T-helper 2 cell (primary cell): ENCODE results near the gene RFXAP.

Source experiments
- DNase-seq, 5 experiments: peaks; one replicate each; pipeline versions ENCODE4 v3.0.0 to v3.0.0-alpha.2; 2012 to 2022

Gene RFXAP

DNA sequence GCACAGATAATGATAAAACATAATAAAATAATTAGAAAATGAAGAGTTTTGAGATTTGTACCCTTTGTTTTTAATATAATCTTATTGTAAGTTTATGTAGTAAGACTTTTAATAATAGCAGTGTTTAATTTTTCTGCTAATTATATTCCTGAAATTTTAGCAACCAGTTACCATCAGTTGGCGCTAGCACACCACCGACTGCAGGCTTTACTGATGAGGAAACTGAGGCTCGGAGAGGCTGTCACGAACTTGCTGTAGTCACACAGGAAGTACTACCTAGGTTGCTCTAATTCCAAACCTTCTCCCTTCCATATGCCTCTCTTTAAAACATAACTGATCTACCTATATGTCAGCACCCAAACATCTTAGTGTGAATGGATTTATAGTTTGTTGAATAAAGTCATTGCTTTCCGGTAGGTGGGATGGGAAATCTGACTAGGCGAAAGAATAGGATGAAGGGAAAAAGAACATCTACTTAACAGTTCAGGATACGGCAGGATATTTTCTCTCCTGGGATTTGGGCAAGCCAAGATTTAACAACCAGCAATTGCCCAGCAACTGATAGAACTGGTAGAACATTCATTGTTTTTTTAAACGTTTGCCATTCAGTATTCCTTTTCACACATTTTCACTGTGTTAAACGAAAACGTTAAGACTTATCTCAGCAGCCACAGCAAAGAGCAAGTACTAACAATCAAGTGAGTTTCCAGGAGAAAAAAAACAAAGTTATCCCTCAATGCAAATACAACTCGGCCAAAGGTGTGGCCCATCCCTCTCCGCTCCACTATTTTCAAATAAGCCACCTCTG, 822 bp upstream of the RFXAP start:
- DNase-seq: no peak

DNA sequence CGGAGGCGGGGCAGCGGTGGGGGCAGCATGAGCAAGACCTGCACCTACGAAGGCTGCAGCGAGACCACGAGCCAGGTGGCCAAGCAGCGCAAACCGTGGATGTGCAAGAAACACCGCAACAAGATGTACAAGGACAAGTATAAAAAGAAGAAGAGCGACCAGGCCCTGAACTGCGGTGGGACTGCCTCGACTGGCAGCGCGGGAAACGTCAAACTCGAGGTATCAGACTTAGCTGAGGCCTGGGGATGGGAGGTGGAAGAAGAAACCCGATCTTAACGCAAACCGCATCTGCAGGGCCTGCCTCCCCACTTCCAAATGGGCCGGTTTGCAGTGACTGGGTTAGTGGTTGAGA, 693 bp downstream of the RFXAP start:
- peak in 4 of 5 experiments; percentile 5 to 76 (median 25) for DNase-seq

DNA sequence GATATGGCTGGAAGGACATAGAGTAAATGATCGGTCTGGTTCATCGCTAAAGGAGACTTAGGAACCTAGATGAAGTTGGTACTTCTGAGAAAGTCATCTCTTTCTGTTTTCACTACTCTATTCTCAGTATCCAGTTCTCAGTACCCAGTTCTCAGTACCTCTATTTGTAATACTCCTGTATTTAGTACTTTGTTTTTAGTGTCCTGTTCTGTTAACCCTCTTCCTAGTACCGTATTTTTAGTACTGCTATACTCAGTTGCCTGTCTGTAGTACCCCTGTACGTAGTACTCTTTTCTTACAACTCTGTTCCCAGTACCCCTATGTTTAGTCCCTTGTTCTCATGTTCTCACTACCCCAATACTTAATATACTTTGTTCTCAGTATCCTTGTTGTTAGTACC, 1.2 kb downstream of the RFXAP start:
- peak in 1 of 5 experiments; percentile 30 for DNase-seq

DNA sequence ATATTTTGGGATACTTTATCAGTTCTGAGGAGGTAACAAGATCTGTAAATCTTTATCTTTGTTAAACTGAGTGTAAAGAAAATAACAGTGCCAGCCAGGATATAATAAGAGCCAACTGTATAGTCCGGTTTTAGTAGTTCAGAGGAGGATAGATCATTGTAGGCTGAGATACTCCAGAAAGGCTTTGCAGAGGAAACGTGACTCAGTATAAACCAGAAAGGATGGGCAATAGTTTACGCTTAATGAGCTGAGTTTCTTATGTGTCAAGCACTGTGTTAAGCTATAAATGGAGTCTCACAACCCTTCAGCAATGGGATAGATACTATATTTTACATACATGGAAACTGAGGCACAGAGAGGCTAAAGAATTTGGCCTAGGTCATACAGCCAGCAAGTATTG, 3.8 kb downstream of the RFXAP start:
- no peak for DNase-seq

DNA sequence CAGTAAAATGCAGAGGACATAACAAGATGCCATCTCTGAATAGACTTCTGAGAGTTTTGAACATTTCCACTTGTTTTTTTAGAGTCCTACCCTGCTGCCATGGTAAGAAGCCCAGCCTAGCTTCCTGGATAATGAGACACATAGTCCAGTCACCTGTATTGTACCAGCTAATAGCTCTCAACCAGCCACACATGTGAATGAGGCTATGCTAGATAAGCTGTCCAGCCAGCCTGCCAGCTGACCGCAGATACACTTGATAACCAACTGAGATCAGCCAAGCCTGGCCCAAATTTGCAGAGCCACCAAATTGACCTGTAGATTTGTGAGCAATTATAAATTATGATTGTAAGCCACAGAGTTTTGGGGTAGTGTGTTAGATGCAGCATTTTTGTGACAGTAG, 10.7 kb downstream of the RFXAP start:
- no peak for DNase-seq

DNA sequence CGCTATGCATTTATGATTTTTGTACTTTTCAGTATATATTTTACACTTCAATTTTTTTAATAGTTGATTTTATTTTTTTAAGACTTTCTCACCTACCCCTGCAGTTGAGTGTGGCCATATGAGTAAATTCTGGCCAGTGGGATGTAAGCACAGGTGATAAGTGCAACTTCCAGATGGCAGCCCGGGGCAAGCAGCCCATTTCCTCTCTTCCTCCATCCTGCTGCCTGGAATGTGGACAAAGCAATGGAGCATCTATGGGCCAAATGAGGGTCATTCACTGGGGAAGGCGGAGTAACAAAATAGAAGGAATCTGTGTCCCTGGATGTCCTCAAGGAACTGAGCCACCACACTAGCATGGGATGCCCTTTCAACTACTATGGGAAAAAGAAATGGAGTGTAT, 12.3 kb downstream of the RFXAP start:
- no peak for DNase-seq

DNA sequence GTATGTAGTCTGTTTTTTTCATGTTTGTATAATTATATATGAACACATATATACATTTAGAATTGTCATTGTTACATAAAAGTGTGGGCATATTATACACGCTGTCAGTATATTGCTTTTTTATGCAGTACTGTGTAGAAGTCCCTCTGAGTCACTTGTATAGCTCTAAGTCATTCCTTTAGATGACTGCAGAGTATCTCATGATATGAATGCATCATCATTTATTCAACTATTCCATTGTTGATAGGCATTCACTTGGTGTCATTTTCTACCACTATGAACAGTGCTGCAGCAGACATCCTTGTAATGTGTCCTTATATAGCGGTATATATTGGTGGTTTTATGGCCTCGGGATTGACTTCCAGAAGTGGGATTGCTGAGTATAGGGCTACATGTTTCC, 15.3 kb downstream of the RFXAP start:
- DNase-seq: no peak

DNA sequence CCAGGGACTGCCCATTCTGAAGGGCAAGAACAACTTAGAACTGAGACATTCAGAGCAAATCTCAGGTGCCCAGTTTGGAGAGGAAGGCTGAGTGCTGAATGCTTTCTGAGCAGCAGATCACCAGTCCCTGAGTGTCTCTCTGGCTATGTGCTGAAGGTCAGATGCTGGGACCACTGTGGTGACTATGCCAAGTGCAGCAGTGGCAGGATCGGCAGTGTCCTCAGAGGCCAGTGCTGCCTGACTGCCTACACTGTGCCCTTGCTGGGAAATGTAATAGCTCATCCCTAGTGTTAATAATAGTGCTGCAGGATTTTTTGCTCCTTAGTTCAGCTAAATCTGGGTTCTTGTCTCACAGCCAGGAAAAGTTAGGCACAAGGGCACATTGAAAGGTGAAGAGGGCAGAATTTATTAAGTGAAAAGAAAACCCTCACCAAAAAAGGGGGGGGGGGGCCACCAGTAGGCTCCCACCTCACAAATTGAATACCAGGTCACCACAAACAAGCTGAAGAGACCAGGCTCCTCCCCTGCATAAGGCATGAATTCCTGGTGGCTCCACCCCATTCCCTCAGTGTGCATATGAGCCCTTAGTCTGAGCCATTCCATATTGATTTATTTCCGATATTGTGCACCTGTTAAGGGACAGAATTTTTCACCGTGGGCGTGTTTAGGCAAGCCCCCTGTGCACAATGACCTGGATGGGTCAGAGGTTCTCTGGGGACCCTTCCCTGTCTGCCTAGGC, 18.5 kb downstream of the RFXAP start:
- DNase-seq: no peak

DNA sequence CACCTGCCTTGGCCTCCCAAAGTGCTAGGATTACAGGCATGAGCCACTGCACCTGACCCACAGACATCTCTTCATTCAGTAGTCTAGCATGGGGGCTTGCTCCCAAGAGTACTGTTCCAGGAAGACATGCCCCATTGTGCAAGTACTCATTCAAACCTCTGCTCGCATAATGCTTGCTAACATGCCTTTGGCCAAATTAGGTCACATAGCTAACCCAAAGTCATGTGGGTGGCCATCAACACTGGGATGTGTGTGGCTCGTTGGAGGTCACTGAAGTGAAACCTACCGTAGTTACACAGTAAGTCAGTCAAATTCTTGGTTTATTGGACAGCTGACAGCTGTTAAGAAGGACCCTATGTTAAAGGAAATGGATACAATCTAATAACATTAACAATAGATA, 20.3 kb downstream of the RFXAP start:
- no peak for DNase-seq

DNA sequence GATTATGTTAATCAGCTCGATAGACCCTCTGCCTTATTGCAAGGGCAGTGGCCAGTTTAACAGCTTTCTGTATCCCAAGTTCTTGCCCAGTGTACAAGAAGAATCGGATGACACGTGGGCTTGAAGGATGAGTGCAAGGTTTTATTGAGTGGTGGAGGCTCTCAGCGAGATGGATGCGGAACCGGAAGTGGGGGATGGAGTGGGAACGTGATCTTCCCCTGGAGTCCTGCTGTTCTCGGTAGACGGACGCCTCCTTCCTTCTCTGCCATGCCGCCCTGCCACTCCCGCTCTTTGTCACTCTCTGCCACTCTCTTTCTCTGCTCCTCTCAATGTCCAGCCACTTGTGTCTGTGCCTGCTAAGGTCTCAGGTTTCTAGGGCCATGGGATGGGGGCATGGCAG, 21.0 kb downstream of the RFXAP start:
- DNase-seq: no peak

DNA sequence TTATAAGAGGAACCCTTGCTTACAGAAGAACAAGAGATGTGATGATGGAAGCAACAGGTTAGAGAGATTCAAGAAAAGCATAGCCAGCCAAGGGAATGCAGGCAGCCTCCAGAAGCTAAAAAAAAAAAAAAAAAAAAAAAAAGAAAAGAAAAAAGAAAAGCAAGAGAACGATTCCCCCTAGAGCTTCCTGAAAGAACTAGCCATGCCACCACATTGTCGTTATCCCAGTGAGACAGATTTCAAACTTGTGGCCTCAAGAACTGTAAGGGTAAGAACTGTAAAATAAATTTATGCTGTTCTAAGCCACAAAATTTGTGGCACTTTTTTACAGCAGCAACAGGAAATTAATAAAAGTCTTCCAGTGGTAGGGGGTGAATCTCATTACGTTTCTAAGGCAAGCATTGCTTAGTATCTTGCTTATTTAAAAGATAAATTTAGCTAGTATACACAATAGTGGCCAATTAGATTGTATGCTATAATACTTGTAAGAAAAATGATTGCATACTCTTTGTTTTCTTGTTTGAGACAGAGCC, 21.8 kb downstream of the RFXAP start:
- no peak for DNase-seq

DNA sequence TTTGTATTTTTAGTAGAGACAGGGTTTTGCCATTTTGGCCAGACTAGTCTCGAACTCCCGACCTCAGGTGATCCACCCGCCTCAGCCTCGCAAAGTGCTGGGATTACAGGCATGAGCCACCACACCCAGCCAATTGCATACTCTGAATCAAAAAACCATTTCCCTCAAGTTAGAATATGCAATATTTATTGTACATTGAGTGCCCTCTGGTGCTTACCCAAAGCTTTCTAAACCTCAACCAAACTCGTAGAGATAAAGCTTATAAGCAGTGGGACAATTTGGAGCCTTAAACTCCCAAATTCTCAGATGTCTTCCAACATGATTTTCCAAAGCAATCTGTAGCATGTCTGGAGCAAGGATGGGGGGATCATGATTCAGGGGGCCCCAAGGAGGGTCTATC, 22.4 kb downstream of the RFXAP start:
- no peak for DNase-seq

DNA sequence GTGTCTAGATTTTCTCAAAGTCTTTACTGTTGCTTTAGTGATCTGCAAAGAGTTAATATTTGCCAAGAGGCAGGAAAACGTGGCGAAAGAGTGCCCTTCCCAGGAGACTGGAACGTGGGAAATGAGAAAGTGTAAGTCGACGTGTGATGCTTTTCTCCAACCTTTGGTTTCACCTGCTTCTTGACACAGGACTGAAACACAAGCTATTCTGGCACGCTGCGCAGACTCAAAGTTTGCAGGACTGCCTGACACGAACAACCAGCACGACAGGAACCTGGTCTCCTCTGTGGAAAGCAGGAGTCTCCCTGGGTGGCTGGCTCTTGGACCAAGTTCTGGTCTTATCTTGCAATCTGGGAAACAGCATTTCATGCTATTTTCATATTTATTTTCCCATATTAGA, 28.6 kb downstream of the RFXAP start:
- DNase-seq: no peak

DNA sequence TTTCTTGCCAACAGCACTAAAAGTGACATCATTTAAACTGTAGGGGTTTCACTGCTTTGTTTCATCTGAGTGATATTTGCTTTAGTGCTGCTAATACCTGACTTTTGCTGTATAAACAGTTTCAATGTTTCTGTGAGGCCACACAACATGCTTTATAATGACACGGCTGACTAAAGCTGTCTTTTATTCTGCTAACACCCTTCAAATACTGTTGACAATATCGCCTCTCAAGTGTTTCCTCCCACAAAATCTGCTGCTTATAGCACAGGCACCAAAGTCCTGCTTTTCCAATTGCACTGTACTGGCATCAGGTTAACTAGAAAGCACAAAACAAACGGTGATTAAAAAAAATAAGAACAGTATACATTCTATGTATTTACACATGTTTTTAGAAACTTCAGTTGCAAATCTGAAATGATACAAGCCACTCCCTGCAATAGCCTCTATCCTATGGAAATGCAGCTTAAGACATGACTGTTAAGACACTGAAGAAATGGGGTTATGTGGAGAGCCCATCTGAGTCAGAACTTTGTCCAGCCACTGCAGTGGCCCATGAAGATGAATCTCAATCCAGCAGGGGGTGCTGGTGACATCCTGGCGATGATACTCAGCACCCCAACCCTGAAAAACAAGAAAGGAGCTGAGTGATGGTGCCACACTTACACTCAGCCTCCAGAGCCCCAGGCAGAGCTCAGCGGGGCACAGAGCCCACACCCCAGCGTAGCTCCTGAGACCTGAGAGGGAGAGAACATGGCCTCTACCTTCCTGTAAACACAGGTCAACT, 29.4 kb downstream of the RFXAP start:
- peak in 1 of 5 experiments; percentile 28 for DNase-seq

DNA sequence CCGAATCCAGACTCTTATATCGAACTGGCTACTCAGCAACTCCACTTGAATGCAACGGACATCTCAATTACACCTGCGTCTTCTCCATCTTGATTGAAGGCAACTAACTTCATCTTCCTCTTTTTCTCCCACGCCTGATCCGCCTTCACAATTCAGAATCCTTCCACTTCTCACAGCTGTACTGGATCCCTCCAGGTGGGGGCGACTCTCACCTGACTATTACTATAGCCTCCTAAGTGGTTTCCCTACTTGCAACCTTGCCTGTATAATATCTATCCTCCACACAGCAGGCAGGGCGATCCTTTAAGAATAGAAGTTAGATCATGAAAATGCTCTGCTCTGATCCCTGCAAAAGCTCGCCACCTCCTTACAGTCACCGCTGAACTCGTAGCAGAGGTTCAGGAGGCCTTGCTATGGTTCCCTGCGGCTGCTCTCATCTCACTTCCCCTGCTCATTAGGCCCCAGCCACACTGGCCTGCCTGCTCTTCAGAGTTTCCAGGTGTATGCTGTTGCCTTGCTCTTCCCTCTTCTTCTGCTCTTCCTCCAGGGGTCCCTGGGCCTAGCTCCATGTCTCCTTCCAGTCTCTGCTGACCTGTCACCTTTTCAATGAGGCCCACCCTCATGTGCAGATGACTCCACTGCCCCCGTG, 31.9 kb downstream of the RFXAP start:
- DNase-seq: no peak

DNA sequence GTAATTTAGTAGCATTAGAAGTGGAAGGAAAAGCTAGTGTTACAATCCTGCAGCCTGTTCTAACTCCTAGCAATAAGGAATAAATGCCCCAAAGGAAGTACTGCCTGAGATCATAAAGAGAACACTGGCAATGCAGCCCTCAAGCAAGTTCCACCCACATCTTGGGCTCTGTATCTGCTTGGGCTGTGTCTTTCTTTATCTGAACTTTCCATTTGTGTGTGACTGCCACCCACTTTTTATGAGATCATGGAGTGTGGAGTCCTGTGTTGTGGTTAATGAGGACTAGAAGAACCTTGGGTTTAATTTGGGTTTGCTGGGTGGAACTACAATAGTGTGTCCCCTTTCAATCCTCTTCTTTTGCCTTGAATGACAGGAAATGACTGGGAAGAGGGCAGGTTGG, 38.2 kb downstream of the RFXAP start:
- no peak for DNase-seq

DNA sequence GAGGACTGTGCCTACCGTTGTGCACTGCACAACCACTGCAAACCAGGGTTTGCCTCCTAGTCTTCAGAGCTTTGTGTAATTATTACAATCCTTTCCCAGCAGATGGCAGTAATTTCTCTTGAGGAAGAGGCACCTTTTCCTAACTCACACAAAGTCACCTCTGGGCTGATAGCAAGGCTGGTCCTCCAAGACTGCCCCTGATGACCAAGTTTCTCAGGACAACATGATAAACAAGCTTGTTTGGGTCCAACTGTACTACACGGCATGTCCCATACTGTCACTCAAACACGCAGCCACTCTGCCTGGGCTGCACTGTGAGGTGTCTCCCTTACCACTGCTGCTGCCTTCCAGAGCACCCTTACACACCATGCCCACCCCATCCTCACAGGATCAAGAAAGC, 39.3 kb downstream of the RFXAP start:
- peak in 1 of 5 experiments; percentile 40 for DNase-seq

DNA sequence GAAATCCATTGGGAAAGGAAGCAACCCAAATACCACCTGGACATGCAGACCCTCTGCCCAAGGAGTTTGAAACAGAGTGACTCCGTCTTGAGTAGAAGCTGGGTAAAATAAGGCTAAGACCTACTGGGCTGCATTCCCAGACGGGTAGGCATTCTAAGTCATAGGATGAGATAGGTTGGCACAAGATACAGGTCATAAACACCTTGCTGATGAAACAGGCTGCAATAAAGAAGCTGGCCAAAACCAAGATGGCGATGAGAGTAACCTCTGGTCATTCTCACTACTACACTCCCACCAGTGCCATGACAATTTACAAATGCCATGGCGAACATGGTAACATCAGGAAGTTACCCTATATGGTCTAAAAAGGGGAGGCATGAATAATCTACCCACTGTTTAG, 40.2 kb downstream of the RFXAP start:
- DNase-seq: no peak

DNA sequence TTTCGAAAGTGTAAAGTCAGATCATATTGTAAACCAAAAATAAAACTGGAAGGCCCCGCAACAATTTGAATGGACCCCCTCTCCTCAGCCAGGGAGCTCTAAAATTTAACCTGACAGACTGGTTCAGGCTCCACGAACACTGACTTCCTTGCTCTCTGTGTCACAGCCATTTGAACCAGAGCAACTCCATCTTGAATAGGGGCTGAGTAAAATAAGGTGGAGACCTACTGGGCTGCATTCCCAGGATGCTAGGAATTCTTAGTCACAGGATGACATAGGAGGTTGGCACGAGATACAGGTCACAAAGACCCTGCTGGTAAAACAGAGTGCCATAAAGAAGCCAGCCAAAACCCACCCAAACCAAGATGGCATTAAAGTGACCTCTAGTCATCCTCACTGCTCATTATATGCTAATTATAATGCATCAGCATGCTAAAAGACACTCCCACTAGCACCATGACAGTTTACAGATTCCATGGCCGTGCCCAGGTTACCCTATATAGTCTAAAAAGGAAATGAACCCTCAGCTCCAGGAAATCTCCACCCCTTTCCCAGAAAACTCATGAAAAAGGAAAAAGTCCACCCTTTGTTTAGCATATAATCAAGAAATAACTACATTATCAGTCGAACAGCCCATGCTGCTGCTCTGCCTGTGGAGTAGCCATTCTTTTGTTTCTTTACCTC, 43.1 kb downstream of the RFXAP start:
- no peak for DNase-seq

DNA sequence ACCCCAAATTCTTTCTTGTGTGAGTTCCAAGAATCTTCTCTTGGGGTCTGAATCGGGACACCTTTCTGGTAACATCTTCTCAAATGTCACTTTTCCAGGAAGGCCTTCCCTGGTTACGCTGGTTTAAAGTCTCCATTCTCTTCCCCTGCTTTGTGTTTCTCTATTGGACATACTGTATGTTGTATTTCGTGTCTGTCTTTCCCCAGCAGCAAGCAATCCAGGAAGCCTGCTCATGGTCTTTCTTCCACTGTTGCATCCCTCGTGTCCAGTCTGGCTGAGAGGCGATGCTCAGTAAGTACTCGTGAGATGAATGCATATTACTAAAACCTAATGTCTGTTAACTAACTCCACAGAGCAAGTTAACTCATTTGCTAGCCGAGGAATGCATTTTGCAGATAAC, 43.7 kb downstream of the RFXAP start:
- DNase-seq: no peak

DNA sequence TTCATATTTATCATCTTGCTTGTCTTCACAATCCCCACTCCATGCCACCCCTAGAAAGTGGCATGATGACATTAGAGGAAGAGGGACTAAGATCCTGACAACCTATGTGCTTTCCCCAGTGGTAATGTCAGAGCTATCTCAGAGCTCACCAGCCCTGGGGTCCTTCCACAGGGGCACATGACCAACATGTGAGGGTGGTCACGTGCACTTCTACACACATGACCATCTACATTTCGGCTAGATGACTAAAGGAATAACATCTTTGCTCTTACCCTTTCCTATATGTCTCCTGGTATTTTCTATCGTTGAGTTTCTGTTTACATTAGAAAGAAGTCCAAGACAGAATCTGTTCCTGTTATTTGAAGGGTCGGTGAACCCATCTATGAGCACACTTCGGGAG, 46.2 kb downstream of the RFXAP start:
- no peak for DNase-seq

DNA sequence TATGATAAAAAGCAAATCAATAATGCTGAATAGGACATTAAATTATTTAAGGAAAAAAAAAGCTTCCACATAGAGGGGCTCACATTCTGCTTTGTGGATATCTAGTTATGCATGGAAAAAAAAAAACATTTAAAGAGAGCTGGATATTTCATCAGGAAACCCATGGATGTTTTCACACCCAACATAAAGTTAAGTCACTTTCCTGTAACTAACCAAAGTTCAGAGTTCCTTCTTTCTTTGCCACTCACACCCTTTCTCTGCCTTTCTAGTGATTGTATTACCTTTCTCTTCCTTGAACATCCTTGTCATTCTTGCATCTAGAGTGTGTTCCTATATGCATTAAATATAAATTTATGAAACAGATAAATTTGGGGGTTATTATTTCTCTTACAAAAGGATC, 47.2 kb downstream of the RFXAP start:
- no peak for DNase-seq
